ENCODE results near the gene SLC41A3.

The SLC41A3 gene

DNA sequence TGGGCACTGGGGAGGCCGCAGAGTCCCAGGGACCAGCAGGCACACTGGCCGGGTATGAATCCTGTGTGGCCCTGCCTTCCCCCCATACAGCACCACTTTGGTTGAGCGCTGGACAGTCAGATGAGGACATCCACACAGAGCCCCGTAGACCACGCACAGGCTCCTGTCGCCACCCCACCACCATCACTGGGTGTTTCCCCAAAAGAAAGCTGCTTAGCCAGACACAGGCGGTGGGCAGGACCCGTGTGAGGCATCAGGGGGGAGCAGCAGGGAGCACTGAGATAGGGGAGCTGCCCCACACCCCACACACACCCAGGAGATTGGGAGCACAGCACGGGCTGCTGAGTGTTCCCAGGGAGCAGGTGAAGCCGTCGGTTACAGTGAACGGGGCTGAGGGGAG is 42.4 kb upstream of the SLC41A3 start:
- TF ChIP-seq, protein P1, sequence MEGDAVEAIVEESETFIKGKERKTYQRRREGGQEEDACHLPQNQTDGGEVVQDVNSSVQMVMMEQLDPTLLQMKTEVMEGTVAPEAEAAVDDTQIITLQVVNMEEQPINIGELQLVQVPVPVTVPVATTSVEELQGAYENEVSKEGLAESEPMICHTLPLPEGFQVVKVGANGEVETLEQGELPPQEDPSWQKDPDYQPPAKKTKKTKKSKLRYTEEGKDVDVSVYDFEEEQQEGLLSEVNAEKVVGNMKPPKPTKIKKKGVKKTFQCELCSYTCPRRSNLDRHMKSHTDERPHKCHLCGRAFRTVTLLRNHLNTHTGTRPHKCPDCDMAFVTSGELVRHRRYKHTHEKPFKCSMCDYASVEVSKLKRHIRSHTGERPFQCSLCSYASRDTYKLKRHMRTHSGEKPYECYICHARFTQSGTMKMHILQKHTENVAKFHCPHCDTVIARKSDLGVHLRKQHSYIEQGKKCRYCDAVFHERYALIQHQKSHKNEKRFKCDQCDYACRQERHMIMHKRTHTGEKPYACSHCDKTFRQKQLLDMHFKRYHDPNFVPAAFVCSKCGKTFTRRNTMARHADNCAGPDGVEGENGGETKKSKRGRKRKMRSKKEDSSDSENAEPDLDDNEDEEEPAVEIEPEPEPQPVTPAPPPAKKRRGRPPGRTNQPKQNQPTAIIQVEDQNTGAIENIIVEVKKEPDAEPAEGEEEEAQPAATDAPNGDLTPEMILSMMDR (IDR thresholded peaks at IDR 0.05; ENCODE audit: low read depth, low read length, missing control alignments), result no peak
- H3K4me3 ChIP-seq (replicated peaks; ENCODE audit: low read depth, low read length), result no peak overlapping the region
- no peak for DNase-seq (ENCODE audit: extremely low read depth, low read depth)

DNA sequence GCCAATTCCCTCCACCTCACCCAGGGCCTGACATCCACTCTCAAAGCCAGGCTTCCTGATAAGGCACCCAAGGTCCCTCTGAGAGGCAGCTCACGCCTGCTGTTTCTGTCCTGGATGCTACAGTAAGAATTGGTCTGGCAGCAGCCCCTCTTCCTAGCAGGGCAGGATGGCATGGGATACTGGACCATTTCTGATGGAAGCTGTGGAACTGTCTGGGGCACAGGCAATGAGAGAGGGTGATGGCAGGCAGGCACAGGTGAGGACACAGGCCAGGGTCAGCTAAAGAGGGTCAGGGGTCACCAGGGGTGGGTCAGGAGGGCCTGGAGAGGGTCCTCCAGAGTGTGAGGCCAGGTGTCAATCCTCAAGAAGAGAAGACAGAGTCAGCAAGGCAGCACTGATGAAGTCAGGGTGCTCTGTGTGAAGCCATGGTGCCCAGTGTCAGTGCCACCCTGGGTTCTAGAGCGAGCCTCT is 41.9 kb upstream of the SLC41A3 start:
- TF ChIP-seq, protein P1 (IDR thresholded peaks at IDR 0.05; ENCODE audit: low read depth, low read length, missing control alignments), result no peak

DNA sequence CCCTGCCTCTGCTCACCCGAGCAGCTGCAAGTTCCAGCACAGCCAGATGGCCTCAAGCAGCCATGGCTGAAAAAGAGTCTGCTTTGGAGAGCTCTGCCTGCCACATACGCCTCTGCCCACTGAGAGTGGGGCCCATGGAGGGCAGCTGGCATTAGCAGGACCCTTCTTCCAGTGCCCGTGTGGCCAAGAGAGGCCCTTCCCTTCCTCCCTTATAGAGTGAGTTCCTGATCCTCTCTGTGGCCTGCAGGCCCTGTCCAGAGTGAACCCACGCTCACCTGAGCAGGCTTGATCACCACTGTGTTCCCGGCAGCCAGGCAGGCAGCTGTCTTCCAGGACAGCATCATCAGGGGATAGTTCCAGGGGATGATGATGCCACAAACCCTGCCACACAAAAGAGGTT is 41.4 kb upstream of the SLC41A3 start:
- DNase-seq (ENCODE audit: extremely low read depth, low read depth), result no peak
- TF ChIP-seq, protein P1 (IDR thresholded peaks at IDR 0.05; ENCODE audit: low read depth, low read length, missing control alignments), result no peak
- H3K4me3 ChIP-seq (replicated peaks; ENCODE audit: low read depth, low read length), result no peak overlapping the region

More for the DNA sequence above, 41.9 kb upstream of the SLC41A3 start:
- no peak overlapping the region for H3K4me3 ChIP-seq (replicated peaks; ENCODE audit: low read depth, low read length)
- no peak for DNase-seq (ENCODE audit: extremely low read depth, low read depth)

DNA sequence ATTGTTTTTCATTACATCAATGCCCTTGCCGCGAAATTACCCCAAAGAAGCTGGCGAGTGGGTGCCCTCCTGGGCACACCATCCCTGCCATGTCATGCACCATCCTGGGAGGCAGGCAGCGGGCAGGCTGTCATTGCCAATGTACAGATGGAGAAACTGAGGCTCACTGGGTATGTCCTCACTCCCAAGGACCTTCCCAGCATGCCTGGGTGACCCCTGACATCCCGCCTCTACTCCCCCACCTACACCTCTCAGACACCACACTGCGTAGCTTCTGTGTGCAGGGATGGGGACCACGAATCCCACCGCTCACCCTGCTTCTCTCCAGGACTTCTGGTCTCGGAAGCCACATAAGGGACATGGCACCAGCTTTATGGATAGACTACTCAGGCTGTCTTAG is 41.0 kb upstream of the SLC41A3 start:
- H3K4me3 ChIP-seq (replicated peaks; ENCODE audit: low read depth, low read length), result no peak overlapping the region
- TF ChIP-seq, protein P1 (IDR thresholded peaks at IDR 0.05; ENCODE audit: low read depth, low read length, missing control alignments), result no peak
- no peak for DNase-seq (ENCODE audit: extremely low read depth, low read depth)

DNA sequence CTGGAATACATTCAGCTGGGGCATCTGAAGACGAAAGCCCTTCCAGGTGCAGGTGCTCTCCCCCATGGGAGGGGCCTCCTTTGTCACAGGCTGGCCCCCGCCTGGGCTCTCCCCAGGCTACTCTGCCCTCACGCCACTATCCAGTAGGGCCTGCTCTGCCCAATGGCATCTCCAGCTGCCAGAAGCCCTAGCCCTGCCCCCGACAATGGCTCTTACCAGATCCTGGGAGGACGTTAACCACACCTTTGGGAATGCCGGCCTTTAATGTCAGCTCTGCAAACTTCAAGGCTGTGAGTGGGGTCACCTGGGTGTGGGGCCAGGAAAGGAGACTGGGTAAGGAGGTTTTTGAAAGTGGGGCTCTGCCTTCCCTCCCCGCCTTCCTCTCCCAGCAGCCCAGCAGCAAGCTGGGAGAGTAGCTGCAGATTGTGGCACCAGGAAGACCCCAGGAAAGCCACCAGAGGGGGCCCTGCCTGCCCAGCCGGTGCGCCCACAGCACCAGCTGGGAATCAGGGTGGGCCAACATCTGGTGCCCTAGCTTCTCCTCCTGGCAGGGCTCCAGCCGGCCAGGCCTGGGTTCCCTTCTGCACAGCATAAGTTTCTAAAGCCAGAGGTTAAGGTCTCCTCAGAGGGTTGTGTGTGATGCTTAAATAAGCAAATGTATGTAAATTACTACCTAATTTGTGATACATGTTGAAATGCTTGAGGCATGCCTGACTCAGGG is 40.4 kb upstream of the SLC41A3 start:
- no peak overlapping the region for H3K4me3 ChIP-seq (replicated peaks; ENCODE audit: low read depth, low read length)
- DNase-seq (ENCODE audit: extremely low read depth, low read depth), result no peak
- TF ChIP-seq, protein P1 (IDR thresholded peaks at IDR 0.05; ENCODE audit: low read depth, low read length, missing control alignments), result no peak

DNA sequence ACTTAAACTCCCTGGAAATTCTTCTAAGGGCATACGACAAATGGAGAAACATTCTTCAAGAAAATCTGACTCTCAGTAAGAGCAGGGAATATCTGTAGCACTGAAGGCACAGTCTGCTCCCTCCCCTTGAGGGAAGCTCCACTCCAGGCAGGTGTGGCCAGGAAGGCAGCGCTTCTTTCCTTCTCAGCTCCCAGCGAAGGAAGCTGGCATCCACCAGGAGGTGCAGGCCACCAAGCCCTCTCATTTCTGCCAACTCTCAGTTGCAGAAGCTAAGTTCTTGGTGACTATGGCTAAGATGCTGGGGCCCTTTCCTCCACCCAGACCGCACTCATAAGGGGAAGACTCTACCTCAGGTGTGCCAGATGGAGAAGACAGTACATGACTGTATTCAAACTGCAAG is 37.7 kb upstream of the SLC41A3 start:
- TF ChIP-seq, protein P1 (IDR thresholded peaks at IDR 0.05; ENCODE audit: low read depth, low read length, missing control alignments), result no peak
- DNase-seq (ENCODE audit: extremely low read depth, low read depth), result no peak
- H3K4me3 ChIP-seq (replicated peaks; ENCODE audit: low read depth, low read length), result no peak overlapping the region

DNA sequence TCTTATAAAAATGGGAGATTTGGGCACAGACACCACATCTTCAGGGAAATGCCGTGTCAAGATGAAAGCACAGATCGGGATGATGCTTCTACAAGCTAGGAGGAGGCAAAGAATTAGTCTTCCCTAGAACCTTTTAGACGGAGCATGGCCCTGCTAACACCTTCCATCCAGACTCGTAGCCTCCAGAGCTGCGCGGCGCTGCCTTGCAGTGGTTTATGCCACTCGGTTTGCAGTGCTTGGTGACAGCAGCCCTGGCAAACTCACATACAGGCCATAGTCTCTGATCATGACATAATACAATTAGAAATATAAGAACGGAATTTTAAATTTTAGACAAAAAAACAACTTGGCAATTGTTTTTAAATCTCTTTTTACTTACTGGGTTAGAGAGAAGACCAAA is 37.1 kb upstream of the SLC41A3 start:
- no peak overlapping the region for H3K4me3 ChIP-seq (replicated peaks; ENCODE audit: low read depth, low read length)
- no peak for DNase-seq (ENCODE audit: extremely low read depth, low read depth)
- TF ChIP-seq, protein P1 (IDR thresholded peaks at IDR 0.05; ENCODE audit: low read depth, low read length, missing control alignments), result no peak
